ENCODE results near the gene CDK11B.

CDK11B gene

GRCh38 chr1:1629430-1630190 lies 29.2 kb downstream of the CDK11B start:
- TF ChIP-seq, protein P1, sequence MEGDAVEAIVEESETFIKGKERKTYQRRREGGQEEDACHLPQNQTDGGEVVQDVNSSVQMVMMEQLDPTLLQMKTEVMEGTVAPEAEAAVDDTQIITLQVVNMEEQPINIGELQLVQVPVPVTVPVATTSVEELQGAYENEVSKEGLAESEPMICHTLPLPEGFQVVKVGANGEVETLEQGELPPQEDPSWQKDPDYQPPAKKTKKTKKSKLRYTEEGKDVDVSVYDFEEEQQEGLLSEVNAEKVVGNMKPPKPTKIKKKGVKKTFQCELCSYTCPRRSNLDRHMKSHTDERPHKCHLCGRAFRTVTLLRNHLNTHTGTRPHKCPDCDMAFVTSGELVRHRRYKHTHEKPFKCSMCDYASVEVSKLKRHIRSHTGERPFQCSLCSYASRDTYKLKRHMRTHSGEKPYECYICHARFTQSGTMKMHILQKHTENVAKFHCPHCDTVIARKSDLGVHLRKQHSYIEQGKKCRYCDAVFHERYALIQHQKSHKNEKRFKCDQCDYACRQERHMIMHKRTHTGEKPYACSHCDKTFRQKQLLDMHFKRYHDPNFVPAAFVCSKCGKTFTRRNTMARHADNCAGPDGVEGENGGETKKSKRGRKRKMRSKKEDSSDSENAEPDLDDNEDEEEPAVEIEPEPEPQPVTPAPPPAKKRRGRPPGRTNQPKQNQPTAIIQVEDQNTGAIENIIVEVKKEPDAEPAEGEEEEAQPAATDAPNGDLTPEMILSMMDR (IDR thresholded peaks at IDR 0.05; ENCODE audit: low read depth, low read length): no peak
- H3K4me1 ChIP-seq: peaks cover 4% of the 10 kb centered on the region
- H3K4me3 ChIP-seq (ENCODE audit: low read depth, low read length): no peak overlapping the region
- no peaks in the 10 kb centered on the region for H3K27me3 ChIP-seq
- H3K9me3 ChIP-seq: no peaks in the 10 kb centered on the region
- H3K36me3 ChIP-seq: no peaks in the 10 kb centered on the region
- DNase-seq: peak; percentile 15

- no peaks in the 10 kb centered on the region for H3K9me3 ChIP-seq
- DNase-seq: no peak
- H3K4me3 ChIP-seq (ENCODE audit: low read depth, low read length): no peak overlapping the region
- H3K36me3 ChIP-seq: no peaks in the 10 kb centered on the region
- TF ChIP-seq, protein P1 (IDR thresholded peaks at IDR 0.05; ENCODE audit: low read depth, low read length): no peak
- H3K4me1 ChIP-seq: peaks cover 4% of the 10 kb centered on the region
- no peaks in the 10 kb centered on the region for H3K27me3 ChIP-seq
Observed at GRCh38 chr1:1628754-1629429, 29.9 kb downstream of the CDK11B start.

DNA sequence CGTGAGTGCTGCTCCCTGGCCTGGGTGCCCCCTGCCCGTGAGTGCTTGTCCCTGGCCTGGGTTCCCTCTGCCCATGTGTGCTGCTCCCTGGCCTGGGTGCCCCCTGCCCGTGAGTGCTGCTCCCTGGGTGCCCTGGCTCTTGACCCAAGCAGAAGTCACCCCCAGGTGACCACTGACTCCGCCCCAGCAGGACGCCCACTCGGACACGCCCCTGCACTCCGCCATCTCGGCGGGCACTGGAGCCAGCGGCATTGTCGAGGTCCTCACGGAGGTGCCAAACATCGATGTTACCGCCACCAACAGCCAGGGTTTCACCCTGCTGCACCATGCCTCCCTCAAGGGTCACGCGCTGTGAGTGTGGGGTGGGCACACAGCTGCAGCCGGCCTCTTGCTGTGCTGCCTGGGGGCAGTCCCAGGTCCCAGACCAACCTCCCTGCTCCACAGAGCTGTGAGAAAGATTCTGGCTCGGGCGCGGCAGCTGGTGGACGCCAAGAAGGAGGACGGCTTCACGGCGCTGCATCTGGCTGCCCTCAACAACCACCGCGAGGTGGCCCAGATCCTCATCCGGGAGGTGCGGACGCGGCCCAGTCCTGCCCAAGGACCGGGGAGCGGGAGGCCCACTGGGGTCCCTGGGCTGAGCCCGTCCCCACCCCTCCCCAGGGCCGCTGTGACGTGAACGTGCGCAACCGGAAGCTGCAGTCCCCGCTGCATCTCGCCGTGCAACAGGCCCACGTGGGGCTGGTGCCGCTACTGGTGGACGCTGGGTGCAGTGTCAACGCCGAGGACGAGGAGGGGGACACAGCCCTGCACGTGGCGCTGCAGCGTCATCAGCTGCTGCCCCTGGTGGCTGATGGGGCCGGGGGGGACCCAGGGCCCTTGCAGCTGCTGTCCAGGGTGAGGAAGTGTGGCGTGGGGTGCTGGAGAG lies 30.7 kb downstream of the CDK11B start:
- Histone ChIP-seq H3K9me3 (no peaks in the 10 kb centered on the region), H3K36me3 (no peaks in the 10 kb centered on the region), H3K27me3 (no peaks in the 10 kb centered on the region), H3K4me1 (peaks cover 4% of the 10 kb centered on the region), H3K4me3 (ENCODE audit: low read depth, low read length) (no peak overlapping the region)
- no peak for DNase-seq
- TF ChIP-seq, protein P1 (IDR thresholded peaks at IDR 0.05; ENCODE audit: low read depth, low read length): no peak

DNA sequence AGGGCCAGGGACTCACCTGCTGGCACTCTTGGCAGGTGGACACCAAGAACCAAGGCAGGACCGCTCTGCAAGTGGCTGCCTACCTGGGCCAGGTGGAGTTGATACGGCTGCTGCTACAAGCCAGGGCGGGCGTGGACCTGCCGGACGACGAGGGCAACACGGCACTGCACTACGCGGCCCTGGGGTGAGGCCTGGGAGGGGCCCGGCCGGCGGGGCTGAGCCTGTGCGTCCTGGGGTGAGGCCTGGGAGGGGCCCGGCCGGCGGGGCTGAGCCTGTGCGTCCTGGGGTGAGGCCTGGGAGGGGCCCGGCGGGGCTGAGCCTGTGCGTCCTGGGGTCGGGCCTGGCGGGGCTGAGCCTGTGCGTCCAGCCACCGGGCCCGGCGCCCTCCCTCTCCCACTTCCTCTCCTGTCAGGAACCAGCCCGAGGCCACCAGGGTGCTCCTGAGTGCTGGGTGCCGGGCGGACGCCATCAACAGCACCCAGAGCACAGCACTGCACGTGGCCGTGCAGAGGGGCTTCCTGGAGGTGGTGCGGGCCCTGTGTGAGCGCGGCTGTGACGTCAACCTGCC lies 31.5 kb downstream of the CDK11B start:
- TF ChIP-seq, protein P1 (IDR thresholded peaks at IDR 0.05; ENCODE audit: low read depth, low read length): no peak
- no peak overlapping the region for H3K4me3 ChIP-seq (ENCODE audit: low read depth, low read length)

DNA sequence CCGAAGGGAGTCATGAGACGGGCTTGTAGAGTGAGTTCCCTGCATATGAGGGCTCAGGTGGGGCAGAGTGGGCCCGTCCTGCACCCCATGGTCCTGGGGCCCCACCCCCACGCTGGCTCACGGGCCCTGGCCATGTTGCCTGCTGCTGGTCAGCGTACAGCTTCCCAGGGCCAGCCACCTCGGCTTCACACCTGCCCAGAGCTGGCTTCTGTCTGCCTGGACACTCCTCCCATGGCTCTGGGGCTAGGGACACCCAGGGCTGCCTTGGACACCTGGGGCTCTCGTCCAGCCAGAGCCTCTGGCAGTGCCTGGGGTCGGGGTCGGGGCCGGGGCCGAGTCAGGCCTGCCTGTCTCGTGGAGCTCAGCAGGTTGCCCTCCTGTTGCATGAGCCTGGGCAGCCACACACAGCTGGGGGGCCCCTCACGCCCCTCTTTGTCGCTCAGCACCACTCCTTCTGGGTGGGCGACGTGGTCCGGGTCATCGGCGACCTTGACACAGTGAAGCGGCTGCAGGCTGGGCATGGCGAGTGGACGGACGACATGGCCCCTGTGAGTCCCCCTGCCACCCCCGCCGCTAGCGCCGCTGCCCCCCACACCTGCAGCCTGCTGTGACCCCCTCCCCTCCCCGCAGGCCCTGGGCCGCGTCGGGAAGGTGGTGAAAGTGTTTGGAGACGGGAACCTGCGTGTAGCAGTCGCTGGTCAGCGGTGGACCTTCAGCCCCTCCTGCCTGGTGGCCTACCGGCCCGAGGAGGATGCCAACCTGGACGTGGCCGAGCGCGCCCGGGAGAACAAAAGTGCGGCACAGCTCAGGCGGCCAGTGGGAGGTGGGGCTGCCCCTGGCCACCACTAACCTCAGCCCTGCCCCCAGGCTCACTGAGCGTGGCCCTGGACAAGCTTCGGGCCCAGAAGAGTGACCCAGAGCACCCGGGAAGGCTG lies 32.3 kb downstream of the CDK11B start:
- Histone ChIP-seq H3K36me3 (no peaks in the 10 kb centered on the region), H3K4me1 (peaks cover 4% of the 10 kb centered on the region)
- DNase-seq: peak; percentile 10

More for the DNA sequence above, 31.5 kb downstream of the CDK11B start:
- DNase-seq: peak; percentile 25
- Histone ChIP-seq H3K27me3 (no peaks in the 10 kb centered on the region), H3K36me3 (no peaks in the 10 kb centered on the region), H3K4me1 (peaks cover 4% of the 10 kb centered on the region), H3K9me3 (no peaks in the 10 kb centered on the region)

More for the DNA sequence above, 32.3 kb downstream of the CDK11B start:
- TF ChIP-seq, protein P1 (IDR thresholded peaks at IDR 0.05; ENCODE audit: low read depth, low read length): no peak
- Histone ChIP-seq H3K9me3 (no peaks in the 10 kb centered on the region), H3K27me3 (no peaks in the 10 kb centered on the region), H3K4me3 (ENCODE audit: low read depth, low read length) (no peak overlapping the region)
